ENCODE data around the gene SMURF2. TPM values are rescaled to one million over a fixed set of nuclear protein-coding genes. Genes with fewer than 3 reads are reported as not detected.

SMURF2 gene
- total RNA-seq, 1 experiment from 2014 or later, result 57.6 TPM

- intact Hi-C loops (cut with micrococcal nuclease; ENCODE audit: unreplicated experiment), result no loop called here
- Histone ChIP-seq H3K4me1 (replicated peaks; ENCODE audit: insufficient read depth) (no peaks in the 10 kb centered on the region), H3K9me3 (ENCODE audit: insufficient read depth, low read depth) (no peaks in the 10 kb centered on the region), H3K9me2 (ENCODE audit: insufficient read depth) (no peaks in the 10 kb centered on the region), H2AFZ (no peak overlapping the region), H3F3A (ENCODE audit: insufficient read depth, low read depth) (peaks cover 58% of the 10 kb centered on the region; the same call in 1 of the 2 replicates), H3K27ac (no peak overlapping the region), H3K79me2 (ENCODE audit: low read depth) (no peaks in the 10 kb centered on the region), H3K36me3 (ENCODE audit: low read depth) (peaks cover 60% of the 10 kb centered on the region), H3K27me3 (ENCODE audit: insufficient read depth, low read depth) (no peaks in the 10 kb centered on the region), H3K4me3 (no peak overlapping the region), H3K4me2 (no peak overlapping the region), H4K20me1 (ENCODE audit: insufficient read depth) (peaks cover 2% of the 10 kb centered on the region; the same call in 1 of the 2 replicates)
- no peak for TF ChIP-seq EZH2 (IDR thresholded peaks at IDR 0.05; ENCODE audit: low read depth)
- TF ChIP-seq, protein P1, sequence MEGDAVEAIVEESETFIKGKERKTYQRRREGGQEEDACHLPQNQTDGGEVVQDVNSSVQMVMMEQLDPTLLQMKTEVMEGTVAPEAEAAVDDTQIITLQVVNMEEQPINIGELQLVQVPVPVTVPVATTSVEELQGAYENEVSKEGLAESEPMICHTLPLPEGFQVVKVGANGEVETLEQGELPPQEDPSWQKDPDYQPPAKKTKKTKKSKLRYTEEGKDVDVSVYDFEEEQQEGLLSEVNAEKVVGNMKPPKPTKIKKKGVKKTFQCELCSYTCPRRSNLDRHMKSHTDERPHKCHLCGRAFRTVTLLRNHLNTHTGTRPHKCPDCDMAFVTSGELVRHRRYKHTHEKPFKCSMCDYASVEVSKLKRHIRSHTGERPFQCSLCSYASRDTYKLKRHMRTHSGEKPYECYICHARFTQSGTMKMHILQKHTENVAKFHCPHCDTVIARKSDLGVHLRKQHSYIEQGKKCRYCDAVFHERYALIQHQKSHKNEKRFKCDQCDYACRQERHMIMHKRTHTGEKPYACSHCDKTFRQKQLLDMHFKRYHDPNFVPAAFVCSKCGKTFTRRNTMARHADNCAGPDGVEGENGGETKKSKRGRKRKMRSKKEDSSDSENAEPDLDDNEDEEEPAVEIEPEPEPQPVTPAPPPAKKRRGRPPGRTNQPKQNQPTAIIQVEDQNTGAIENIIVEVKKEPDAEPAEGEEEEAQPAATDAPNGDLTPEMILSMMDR (conservative IDR thresholded peaks at IDR 0.05), result no peak
- ChIA-PET POLR2A (ENCODE audit: unreplicated experiment) (interaction anchor here (0.6 kb wide), 1 partner anchor 22 kb away, joined by 8 read pairs; no protein-coding TSS in a partner anchor), CTCF (no interaction called here)
- no TSS peak for BruUV-seq (replicated peaks)
- DNase-seq, result no peak
Observed at GRCh38 chr17:64531955-64532371, 130.1 kb downstream of the SMURF2 start.

GRCh38 chr17:64529221-64529620 lies 132.9 kb downstream of the SMURF2 start:
- Histone ChIP-seq H4K20me1 (ENCODE audit: insufficient read depth) (peaks cover 2% of the 10 kb centered on the region; the same call in 1 of the 2 replicates), H3K9me2 (ENCODE audit: insufficient read depth) (no peaks in the 10 kb centered on the region), H3K9me3 (ENCODE audit: insufficient read depth, low read depth) (no peaks in the 10 kb centered on the region), H3K4me3 (no peak overlapping the region), H3K36me3 (ENCODE audit: low read depth) (peaks cover 57% of the 10 kb centered on the region), H3K4me2 (no peak overlapping the region), H3K27ac (no peak overlapping the region), H2AFZ (no peak overlapping the region), H3F3A (ENCODE audit: insufficient read depth, low read depth) (peaks cover 33% of the 10 kb centered on the region; the same call in 1 of the 2 replicates), H3K79me2 (ENCODE audit: low read depth) (no peaks in the 10 kb centered on the region), H3K4me1 (replicated peaks; ENCODE audit: insufficient read depth) (no peaks in the 10 kb centered on the region), H3K27me3 (ENCODE audit: insufficient read depth, low read depth) (no peaks in the 10 kb centered on the region)
- ChIA-PET CTCF (no interaction called here), POLR2A (ENCODE audit: unreplicated experiment) (interaction anchor here (0.6 kb wide), 1 partner anchor 203 kb away, joined by 7 read pairs; no protein-coding TSS in a partner anchor)
- no peak for DNase-seq
- intact Hi-C loops (cut with micrococcal nuclease; ENCODE audit: unreplicated experiment), result no loop called here
- BruUV-seq (replicated peaks), result no TSS peak
- TF ChIP-seq, protein P1 (conservative IDR thresholded peaks at IDR 0.05), result no peak
- no peak for TF ChIP-seq EZH2 (IDR thresholded peaks at IDR 0.05; ENCODE audit: low read depth)

GRCh38 chr17:64527914-64528313 lies 134.2 kb downstream of the SMURF2 start:
- no peak overlapping the region for H2AFZ ChIP-seq
- H3K36me3 ChIP-seq (ENCODE audit: low read depth), result peaks cover 59% of the 10 kb centered on the region
- H3F3A ChIP-seq (ENCODE audit: insufficient read depth, low read depth), result peaks cover 21% of the 10 kb centered on the region; the same call in 1 of the 2 replicates
- TF ChIP-seq, protein P1 (conservative IDR thresholded peaks at IDR 0.05), result no peak
- no peak for TF ChIP-seq EZH2 (IDR thresholded peaks at IDR 0.05; ENCODE audit: low read depth)
- H3K4me2 ChIP-seq, result no peak overlapping the region
- intact Hi-C loops (cut with micrococcal nuclease; ENCODE audit: unreplicated experiment), result no loop called here
- ChIA-PET CTCF (no interaction called here), POLR2A (ENCODE audit: unreplicated experiment) (interaction anchor here (0.9 kb wide), 1 partner anchor 32 kb away, joined by 9 read pairs; no protein-coding TSS in a partner anchor)
- H4K20me1 ChIP-seq (ENCODE audit: insufficient read depth), result peaks cover under 1% of the 10 kb centered on the region; the same call in 1 of the 2 replicates
- H3K9me2 ChIP-seq (ENCODE audit: insufficient read depth), result no peaks in the 10 kb centered on the region
- no peaks in the 10 kb centered on the region for H3K79me2 ChIP-seq (ENCODE audit: low read depth)
- no peaks in the 10 kb centered on the region for H3K9me3 ChIP-seq (ENCODE audit: insufficient read depth, low read depth)
- H3K27ac ChIP-seq, result no peak overlapping the region
- no TSS peak for BruUV-seq (replicated peaks)
- DNase-seq, result no peak
- no peaks in the 10 kb centered on the region for H3K4me1 ChIP-seq (replicated peaks; ENCODE audit: insufficient read depth)
- no peak overlapping the region for H3K4me3 ChIP-seq
- no peaks in the 10 kb centered on the region for H3K27me3 ChIP-seq (ENCODE audit: insufficient read depth, low read depth)

Measured in PC-9 (cell line).